Retinal pigment epithelial cell (primary cell): Measurements from ENCODE around the gene PLCB1.
"Not testable (repeated sequence)": the region's sequence is repeated elsewhere in the genome, so short reads cannot be mapped to it uniquely, and the experiment has no call there.

Experiments
- DNase-seq: peaks from one replicate; pipeline ENCODE4 v3.0.0-alpha.2; 2010; ENCODE audit warnings: low read depth
- H3K4me3 ChIP-seq: 2 replicates; pipeline ENCODE4 v1.5.1; 2011; ENCODE audit warnings: mild to moderate bottlenecking, low read length, control low read depth, moderate library complexity
- CTCF ChIP-seq: conservative IDR thresholded peaks from 2 replicates; pipeline ENCODE4 v1.5.1; 2011; ENCODE audit warnings: low read depth, low read length, control low read depth, inconsistent platforms

The PLCB1 gene

GRCh38 chr20:8344631-8345030 lies 212.6 kb downstream of the PLCB1 start:
- no peak for DNase-seq
- no peak overlapping the region for H3K4me3 ChIP-seq
- no peak for TF ChIP-seq CTCF

GRCh38 chr20:8346700-8347270 lies 214.7 kb downstream of the PLCB1 start:
- DNase-seq, result no peak
- no peak for TF ChIP-seq CTCF
- H3K4me3 ChIP-seq, result no peak overlapping the region

DNA sequence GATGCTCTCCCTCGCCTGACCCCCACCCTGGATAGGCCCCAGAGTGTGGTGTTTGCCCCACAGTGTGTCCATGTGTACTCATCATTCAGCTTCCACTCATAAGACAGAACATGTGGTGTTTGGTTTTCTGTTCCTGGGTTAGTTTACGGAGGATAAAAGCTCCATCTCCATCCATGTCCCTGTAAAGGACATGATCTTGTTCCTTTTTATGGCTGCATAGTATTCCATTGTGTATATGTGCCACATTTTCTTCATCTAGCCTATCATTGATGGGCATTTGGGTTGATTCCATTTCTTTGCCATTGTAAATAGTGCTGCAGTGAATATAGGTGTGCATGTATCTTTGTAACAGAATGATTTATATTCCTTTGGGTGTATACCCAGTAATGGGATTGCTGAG lies 218.2 kb downstream of the PLCB1 start:
- not testable (repeated sequence) for H3K4me3 ChIP-seq, DNase-seq

DNA sequence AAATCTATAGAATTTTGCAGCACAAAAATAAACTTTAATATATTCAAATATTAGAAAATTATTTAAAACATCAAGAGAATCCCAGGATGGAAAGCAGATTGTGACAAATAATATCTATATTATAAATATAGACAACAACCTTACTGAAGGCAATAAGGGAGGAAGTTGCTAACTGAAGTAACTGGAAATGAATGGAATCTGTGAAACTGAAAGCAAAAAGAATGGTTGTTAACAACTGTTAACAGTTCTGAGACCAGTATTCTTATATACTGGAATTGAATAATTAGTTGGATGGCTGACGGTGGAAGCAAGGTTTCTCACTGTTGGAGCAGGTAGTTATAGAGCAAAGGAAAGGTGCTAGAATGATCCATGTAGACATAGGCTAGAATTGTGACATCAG lies 220.4 kb downstream of the PLCB1 start:
- no peak for TF ChIP-seq CTCF
- H3K4me3 ChIP-seq, result no peak overlapping the region
- DNase-seq, result no peak

DNA sequence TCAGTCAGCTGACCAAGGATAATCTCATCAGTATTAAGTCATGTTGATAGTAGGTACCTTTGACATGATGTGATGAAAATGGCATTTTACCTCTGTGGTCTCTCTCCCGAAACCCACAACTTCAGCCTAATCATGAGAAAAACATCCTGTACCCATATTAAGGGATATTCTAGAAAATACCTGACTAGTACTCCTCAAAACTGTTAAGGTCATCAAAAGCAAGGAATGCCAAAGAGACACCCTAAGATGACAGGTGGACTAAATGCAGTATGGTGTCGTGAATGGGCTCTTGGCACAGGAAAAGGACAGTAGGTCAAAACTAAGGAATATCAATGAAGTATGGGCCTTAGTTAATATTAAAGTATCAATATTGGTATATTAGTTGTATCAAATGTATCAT lies 221.4 kb downstream of the PLCB1 start:
- H3K4me3 ChIP-seq, result no peak overlapping the region
- no peak for TF ChIP-seq CTCF
- no peak for DNase-seq

DNA sequence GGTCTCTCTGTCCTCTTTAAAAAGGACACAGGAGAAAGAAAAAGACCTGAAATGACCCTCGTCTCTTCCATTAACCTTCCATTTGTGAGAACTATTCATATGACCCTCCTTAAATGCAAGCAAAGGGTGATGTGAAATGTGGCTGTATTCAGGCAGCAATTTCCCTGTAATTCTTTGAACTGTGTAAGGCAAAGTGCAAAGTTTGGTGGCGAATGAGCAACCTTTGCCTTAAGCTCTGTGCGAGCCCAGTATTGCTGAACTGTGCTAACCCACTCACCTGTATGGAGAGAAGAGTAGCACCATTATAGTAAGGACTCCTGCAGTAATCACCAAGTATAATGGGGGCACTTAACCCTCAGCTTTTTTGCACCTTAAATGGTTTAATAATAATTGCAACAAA lies 223.4 kb downstream of the PLCB1 start:
- no peak for DNase-seq
- no peak for TF ChIP-seq CTCF
- H3K4me3 ChIP-seq, result no peak overlapping the region

DNA sequence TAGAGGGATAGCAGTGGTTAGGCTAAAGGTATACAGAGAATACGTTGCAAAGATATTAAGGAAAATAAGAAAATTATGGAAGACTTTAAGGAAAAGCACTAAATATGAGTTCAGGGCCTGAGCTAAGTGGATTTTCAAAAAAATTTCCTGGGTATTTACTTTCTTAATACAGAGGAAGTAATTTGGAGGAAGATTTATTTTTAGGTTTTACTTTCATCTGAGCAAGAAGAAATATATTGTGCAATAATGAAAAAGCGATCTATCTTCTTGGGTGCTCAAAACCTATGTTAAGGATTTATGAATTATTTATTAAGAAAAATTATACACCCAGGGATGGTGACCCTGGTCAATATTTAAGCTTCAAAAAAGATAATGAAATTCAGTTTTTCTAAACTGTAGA lies 224.7 kb downstream of the PLCB1 start:
- TF ChIP-seq CTCF, result no peak
- no peak overlapping the region for H3K4me3 ChIP-seq
- DNase-seq, result no peak

- no peak for TF ChIP-seq CTCF
- no peak overlapping the region for H3K4me3 ChIP-seq
- DNase-seq, result no peak
Observed at GRCh38 chr20:8357703-8358102, 225.6 kb downstream of the PLCB1 start.
